ENCODE results near the gene PPP1R3F. TPM values are rescaled to one million over a fixed set of nuclear protein-coding genes. Genes with fewer than 3 reads are reported as not detected.

The PPP1R3F gene
- total and polyA plus RNA-seq, 9 of the 15 experiments (the other 6 are each of a cell fraction or from before 2014, with no cell fraction given): 0.03 to 0.91 (median 0.43) TPM; not detected in 1

GRCh38 chrX:49312176-49312575 lies 42.6 kb downstream of the PPP1R3F start:
- no peak for DNase-seq (ENCODE audit: extremely low read depth in 1 of 4, low spot score in 3 of 4)
- no peaks in the 10 kb centered on the region for H4K20me1 ChIP-seq (replicated peaks; ENCODE audit: control insufficient read depth, insufficient read depth, low read length)
- no peak for FAIRE-seq
- H2AFZ ChIP-seq (ENCODE audit: low read depth, low read length): no peak overlapping the region
- no peak for ATAC-seq
- H3K4me3 ChIP-seq: no peak overlapping the region
- BruUV-seq (replicated peaks): no TSS peak
- 23% methylated on average over 2 of the region's 2 CpGs for WGBS (ENCODE audit: insufficient coverage, low coverage, missing lambda C conversion rate)
- no peak overlapping the region for H3K4me2 ChIP-seq (ENCODE audit: insufficient read depth, low read length)
- no peaks in the 10 kb centered on the region for H3K9me3 ChIP-seq (replicated peaks; ENCODE audit: control insufficient read depth, insufficient read depth, low read depth, low read length)
- no peak overlapping the region for H3K9ac ChIP-seq (ENCODE audit: insufficient read depth in 1 of 2, low read depth in 2 of 2, low read length in 2 of 2)
- H3K27me3 ChIP-seq (ENCODE audit: control insufficient read depth in 2 of 2, insufficient read depth in 2 of 2, low read length in 2 of 2): no peaks in the 10 kb centered on the region
- H3K36me3 ChIP-seq (ENCODE audit: control insufficient read depth, insufficient read depth, low read length): no peaks in the 10 kb centered on the region
- TF ChIP-seq HES1 (IDR thresholded peaks at IDR 0.05; ENCODE audit: low read depth): no peak
- TF ChIP-seq EZH2 (IDR thresholded peaks at IDR 0.05; ENCODE audit: borderline replicate concordance, low read depth, low read length): no peak
- no peak for TF ChIP-seq BCL6 (CRISPR knock-in tag; IDR thresholded peaks at IDR 0.05)
- TF ChIP-seq POLR2G (IDR thresholded peaks at IDR 0.05; ENCODE audit: low read depth, low read length): no peak
- TF ChIP-seq NCOA2 (IDR thresholded peaks at IDR 0.05; ENCODE audit: partially characterized antibody in 2 of 2): no peak
- no peak for TF ChIP-seq ZNF609 (CRISPR knock-in tag; IDR thresholded peaks at IDR 0.05; ENCODE audit: borderline replicate concordance)
- no peak for TF ChIP-seq NELFE (IDR thresholded peaks at IDR 0.05; ENCODE audit: insufficient read depth, insufficient read length)
- no peak for TF ChIP-seq HNRNPK (IDR thresholded peaks at IDR 0.05; ENCODE audit: low read depth, low read length, poor library complexity, severe bottlenecking)
- no peak for TF ChIP-seq MAX (CRISPR knock-in tag; IDR thresholded peaks at IDR 0.05)
- TF ChIP-seq RNF2 (IDR thresholded peaks at IDR 0.05): no peak
- TF ChIP-seq CREB3 (tag; conservative IDR thresholded peaks at IDR 0.05; ENCODE audit: low read depth): no peak
- no peak for TF ChIP-seq GABPB2 (CRISPR knock-in tag; conservative IDR thresholded peaks at IDR 0.05)
- TF ChIP-seq TFE3 (CRISPR knock-in tag; IDR thresholded peaks at IDR 0.05): no peak
- intact Hi-C loops (cut with micrococcal nuclease) (no loop called here), in situ Hi-C loops (cut with MboI) (no loop called here)
- peaks cover 10 to 21% of the 10 kb centered on the region in 2 experiments; a peak in 4 of 5 replicates for H3K4me1 ChIP-seq (replicated peaks in 1 of 2; ENCODE audit: control insufficient read depth in 2 of 2, insufficient read depth in 2 of 2, low read length in 2 of 2)
- H3K79me2 ChIP-seq (ENCODE audit: control insufficient read depth, insufficient read depth, low read length): no peaks in the 10 kb centered on the region
- no peak overlapping the region for H3K27ac ChIP-seq (ENCODE audit: extremely low read depth, low read depth, low read length)
- POLR2A ChIA-PET: no interaction called here
- CTCF ChIA-PET (ENCODE audit: low intra/inter-chr PET ratio): no interaction called here
- no peaks in the 10 kb centered on the region for H3K9me1 ChIP-seq (ENCODE audit: control insufficient read depth, insufficient read depth, low read length)

All from K562 (cell line).